Fibroblast of upper back skin (primary cell): ENCODE measurements around the gene HDGFL3.
"Not testable (repeated sequence)": the region's sequence is repeated elsewhere in the genome, so short reads cannot be mapped to it uniquely, and the experiment has no call there.

Experiments used
- DNase-seq: peaks from one replicate; pipeline ENCODE4 v3.0.0-alpha.2; 2013

The HDGFL3 gene

GRCh38 chr15:83098079-83098478, 109.5 kb downstream of the HDGFL3 start:
- no peak for DNase-seq

- no peak for DNase-seq
These were observed 113.0 kb downstream of the HDGFL3 start for GRCh38 chr15:83094583-83094982.

GRCh38 chr15:83092309-83092976, 115.2 kb downstream of the HDGFL3 start:
- DNase-seq, result no peak

- DNase-seq, result not testable (repeated sequence)
These were observed 115.7 kb downstream of the HDGFL3 start for GRCh38 chr15:83091965-83092308.

DNA sequence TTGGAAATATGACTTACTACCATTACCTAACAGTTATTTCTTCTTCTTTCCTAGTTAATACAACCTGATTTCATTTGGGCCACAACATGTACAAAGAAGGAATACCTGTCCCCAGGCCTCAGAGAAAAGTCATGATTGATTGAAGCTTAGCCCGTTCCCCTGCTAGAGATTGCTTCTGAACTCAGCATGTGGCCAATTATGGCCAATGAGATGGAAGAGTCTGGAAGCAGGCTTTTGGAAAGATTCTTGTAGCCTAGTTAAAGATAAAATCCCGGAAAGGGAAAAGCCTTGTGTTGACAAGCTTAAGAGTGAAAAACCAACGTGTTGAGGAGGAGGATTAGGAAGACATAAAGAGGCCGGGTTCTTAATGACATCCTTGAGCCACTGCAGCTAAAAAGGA, 117.2 kb downstream of the HDGFL3 start:
- no peak for DNase-seq

DNA sequence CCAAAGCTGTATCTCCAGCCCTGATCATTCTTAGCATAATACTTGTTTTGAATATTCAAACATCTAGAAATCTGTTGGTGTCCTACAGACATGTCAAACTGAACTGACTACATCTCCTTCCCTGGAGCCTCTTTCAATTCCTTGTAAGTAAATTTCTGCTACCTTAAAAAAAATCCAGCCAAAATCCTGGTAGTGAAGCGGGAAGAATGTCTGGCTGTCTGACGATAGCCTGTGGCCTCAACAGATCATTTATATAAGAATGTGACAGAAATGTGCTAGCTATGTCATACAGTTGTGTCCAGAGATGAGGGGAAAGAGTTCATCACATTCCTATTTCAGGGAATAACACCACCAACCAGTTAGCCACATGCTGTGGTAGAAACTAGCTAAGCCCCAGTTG, 118.7 kb downstream of the HDGFL3 start:
- DNase-seq, result no peak

- no peak for DNase-seq
These were observed 120.0 kb downstream of the HDGFL3 start for GRCh38 chr15:83087576-83087975.

- DNase-seq, result not testable (repeated sequence)
These were observed 121.6 kb downstream of the HDGFL3 start for GRCh38 chr15:83085864-83086552.

DNA sequence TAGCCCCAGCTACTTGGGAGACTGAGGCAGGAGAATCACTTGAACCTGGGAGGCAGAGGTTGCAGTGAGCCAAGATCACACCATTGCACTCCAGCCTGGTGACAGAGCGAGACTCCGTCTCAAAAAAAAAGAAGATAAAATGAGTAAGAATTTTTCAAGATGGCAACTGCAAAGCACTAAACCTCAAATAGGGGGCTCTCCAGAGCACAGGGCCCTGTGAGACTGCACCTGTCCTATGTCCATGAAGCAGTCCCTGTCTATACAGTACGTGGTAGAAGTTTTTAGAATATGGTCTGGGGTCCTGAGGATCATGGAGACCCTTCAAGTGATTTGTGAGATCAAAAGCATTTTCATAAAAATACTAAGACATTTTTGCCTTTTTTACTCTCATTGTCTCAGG, 122.2 kb downstream of the HDGFL3 start:
- DNase-seq, result not testable (repeated sequence)

DNA sequence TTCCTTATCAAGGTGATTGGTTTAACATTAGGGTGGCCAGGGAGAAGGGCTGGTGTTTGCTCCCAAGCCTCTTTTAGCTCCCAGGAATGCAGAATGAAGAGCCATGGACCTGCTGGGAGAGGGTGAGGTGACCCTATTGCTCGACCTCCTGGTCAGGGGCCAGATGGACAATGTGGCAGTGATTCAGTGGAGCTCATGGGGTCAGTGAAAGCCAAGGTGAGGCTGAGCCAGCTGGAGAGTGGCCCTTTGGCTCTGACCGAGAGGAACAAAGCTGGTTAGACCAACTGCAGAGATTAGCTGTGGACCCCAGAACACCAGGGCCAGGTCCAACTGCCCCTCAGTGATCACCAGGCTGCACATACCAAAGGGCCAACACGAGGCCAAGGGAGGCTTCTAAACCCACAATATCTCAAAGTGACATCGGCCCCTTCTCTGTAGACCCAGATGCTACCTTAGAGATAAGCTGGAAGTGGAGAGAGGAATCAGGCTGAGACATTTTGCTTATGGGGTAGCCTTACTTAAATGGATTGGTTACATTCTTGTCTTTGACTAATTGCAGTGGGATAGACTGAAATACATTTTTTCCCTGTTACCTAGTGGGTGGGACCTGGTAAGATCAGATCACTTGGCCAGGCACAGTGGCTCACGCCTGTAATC, 124.8 kb downstream of the HDGFL3 start:
- DNase-seq, result no peak

GRCh38 chr15:83081256-83082014, 126.2 kb downstream of the HDGFL3 start:
- no peak for DNase-seq

DNA sequence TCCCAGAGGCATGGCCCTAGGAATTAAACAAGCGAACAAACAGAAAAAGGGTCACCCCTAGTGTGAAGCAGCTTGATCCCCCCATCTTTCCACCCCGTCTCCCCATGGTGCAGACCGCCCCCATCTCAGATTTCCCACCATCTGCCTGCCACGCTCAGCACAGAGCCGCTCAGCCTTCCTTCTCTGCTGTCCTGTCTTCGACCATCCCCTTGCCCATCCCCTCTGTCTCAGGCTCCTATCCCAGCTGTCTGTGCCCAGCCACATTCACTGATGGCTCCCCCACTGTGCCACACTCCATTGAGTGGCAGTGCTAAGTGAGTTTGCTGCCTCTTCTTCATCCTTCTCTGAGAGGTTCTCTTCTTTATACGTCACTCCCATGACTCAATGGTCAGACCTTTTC, 128.9 kb downstream of the HDGFL3 start:
- DNase-seq, result no peak
